HG02642 (cell line): ENCODE data around the gene ITGA7.

Experiments used
- ATAC-seq: cut with Tn5 transposase; IDR thresholded peaks from one replicate; pipeline ENCODE4 v1.9.1; 2021; ENCODE audit warnings: mild to moderate bottlenecking; ENCODE audit not compliant: unreplicated experiment, poor library complexity

ITGA7 gene

DNA sequence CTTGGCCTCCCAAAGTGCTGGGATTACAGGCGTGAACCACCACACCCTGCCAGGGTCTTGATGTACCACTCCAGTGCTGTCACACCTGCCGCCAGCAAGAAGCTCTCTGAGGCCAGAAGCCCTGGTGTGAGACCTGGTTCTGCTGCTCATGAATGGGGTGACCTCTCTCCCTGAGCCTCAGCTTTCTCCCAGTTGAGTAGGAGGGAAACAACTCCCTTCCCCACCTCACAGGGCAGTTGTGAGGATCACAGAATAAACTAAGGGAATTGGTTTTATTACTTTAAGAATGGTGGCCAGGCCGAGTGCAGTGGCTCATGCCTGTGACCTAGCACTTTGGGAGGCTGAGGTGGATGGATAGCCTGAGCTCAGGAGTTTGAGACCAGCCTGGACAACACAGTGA lies 26.9 kb upstream of the ITGA7 start:
- ATAC-seq: no peak

GRCh38 chr12:55733858-55734257 lies 26.2 kb upstream of the ITGA7 start:
- ATAC-seq: no peak

DNA sequence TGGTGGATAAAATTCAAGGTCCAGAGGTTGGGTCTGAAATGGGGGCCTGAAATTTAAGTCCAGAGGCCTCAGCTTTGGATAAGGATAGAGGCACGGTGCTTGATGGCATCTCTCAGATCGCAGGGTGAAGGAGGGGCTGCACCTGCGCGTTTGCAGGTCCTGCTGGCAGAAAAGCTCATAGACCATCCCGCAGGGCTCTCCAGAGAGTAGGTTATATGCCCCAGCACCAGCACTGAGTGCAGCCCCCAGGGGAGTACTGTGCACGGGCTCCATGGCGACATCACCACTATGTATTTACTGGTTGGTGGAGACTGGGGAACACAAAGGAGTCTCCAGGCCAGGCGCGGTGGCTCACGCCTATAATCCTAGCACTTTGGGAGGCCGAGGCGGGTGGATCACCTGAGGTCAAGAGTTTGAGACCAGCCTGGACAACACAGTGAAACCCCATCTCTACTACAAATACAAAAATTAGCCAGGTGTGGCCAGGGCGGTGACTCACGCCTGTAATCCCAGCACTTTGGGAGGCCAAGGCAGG lies 25.4 kb upstream of the ITGA7 start:
- no peak for ATAC-seq

GRCh38 chr12:55732288-55732687 lies 24.6 kb upstream of the ITGA7 start:
- no peak for ATAC-seq

- peak; percentile 36 for ATAC-seq
Measured at GRCh38 chr12:55729819-55730818, 22.4 kb upstream of the ITGA7 start.

- ATAC-seq: peak; percentile 75
Measured at GRCh38 chr12:55728939-55729818, 21.5 kb upstream of the ITGA7 start, which contains the start of gene CD63. Gene CD63 (minus strand): TSS chr12:55729009. CDS start chr12:55728341, 668 bp downstream.

GRCh38 chr12:55728186-55728938 lies 20.7 kb upstream of the ITGA7 start:
- ATAC-seq: peak; percentile 6

DNA sequence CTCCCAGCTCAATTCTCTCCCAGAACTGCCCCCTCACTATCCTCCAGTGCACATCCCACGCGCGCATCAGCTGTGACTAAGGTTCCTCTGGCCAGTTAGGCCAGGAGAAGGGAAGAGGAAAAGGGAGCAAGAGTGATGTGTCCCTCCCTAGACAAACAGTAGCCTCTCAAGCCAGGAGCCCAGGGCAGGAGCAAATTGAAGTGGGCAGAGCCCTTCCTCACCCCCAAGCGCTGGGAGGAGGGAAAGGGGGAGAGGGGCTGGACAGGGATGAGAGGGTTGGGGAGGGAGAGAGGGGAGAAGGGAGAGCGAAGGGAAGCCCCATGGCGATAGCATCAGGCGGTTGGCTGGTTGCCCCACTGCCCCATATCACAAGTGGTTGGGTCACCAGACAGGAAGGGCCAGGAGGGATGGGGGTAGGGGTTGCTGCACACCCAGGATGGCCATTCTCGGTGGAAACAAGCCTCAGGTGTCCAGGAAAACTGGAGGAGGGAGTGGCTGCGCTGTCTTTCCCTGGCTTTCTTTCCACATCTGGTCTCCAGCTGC lies 20.0 kb upstream of the ITGA7 start:
- no peak for ATAC-seq

DNA sequence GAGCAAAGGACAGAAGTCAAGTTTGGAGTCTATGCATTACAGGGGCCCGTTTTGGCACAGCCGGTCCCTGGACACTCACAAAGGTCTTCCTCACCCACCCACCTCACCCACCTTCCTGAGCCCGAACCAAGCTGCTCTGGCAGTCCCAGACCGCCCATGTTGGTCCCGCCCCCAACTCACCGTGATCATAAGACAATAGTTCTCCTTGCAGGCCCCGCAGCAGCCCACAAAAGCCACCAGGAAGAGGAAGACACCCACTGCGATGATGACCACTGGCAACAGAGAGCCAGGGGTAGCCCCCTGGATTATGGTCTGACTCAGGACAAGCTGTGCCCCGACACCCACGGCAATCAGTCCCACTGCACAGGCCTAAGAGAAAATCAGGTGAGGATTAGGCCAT lies 19.3 kb upstream of the ITGA7 start:
- no peak for ATAC-seq

DNA sequence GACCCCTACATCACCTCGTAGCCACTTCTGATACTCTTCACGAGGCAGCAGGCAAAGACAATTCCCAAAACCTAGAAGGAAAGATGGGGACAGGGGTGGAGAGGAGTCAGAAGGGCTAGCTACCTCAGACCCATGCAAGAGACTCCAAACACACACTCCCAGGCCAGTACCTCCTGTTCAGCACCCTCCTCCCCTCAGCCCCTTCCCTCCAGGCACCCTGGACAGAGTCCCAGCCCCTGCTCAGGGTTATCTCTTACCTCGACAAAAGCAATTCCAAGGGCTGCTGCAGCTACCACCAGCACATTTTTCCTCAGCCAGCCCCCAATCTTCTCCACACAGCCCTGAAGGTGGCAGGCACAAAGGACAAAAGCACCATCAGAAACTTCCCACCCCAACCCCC lies 17.9 kb upstream of the ITGA7 start:
- ATAC-seq: no peak

GRCh38 chr12:55724940-55725309 lies 17.2 kb upstream of the ITGA7 start:
- no peak for ATAC-seq

- no peak for ATAC-seq
Measured at GRCh38 chr12:55724226-55724939, 16.7 kb upstream of the ITGA7 start.

- ATAC-seq: no peak
Measured at GRCh38 chr12:55723516-55724225, 16.0 kb upstream of the ITGA7 start.

GRCh38 chr12:55722948-55723347 lies 15.2 kb upstream of the ITGA7 start:
- no peak for ATAC-seq

GRCh38 chr12:55721601-55722213 lies 14.0 kb upstream of the ITGA7 start:
- ATAC-seq: no peak

GRCh38 chr12:55720894-55721444 lies 13.3 kb upstream of the ITGA7 start:
- no peak for ATAC-seq

GRCh38 chr12:55720071-55720564 lies 12.4 kb upstream of the ITGA7 start, which contains the start of gene RDH5:
Gene RDH5 (plus strand): TSS chr12:55720393. CDS start chr12:55721185, 792 bp downstream.
- no peak for ATAC-seq
